ENCODE measurements around the gene GAS1.

GRCh38 chr9:86918556-86918955, 28.8 kb downstream of the GAS1 start:
- no peak for TF ChIP-seq FOXM1 (IDR thresholded peaks at IDR 0.05; ENCODE audit: borderline replicate concordance)
- TF ChIP-seq SUZ12 (IDR thresholded peaks at IDR 0.05), result no peak
